Thyroid gland (tissue), 4 donors: ENCODE data around the gene KRTAP10-4.

Experiments used
- POLR2A ChIP-seq, 2 donors: fragments of 450-650 bp; IDR thresholded peaks; one replicate each; pipeline ENCODE4 v1.6.1; 2017; ENCODE audit warnings: antibody characterized with exemption in 2 of 2, mild to moderate bottlenecking in 2 of 2, moderate library complexity in 1 of 2
- TF ChIP-seq, protein P1 (sequence below), 6 experiments: fragments of 200-600 bp in 3 of 6; fragments of 450-650 bp in 3 of 6; sonication (generic) in 3 of 6; IDR thresholded peaks; one replicate each; pipeline ENCODE4 v1.5.1; 2016 to 2019; ENCODE audit warnings: antibody characterized with exemption in 6 of 6, mild to moderate bottlenecking in 2 of 6, inconsistent platforms in 1 of 6, moderate library complexity in 1 of 6

DNA sequence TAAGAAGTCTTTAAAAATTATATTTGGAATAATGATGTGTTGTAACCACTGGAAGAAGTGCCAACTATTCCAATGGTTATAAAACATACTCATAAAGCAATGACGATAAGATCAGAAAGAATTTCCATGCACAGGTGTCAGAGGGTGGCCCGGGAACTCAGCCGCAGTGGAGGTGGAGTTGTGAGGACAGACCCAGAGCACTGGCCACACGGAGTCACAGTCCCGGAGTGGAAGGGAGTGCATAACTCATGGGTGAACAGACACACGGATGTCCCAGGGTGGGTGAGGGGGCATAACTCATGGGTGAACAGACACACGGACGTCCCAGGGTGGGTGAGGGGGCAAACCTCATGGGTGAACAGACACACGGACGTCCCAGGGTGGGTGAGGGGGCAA is 2.5 kb downstream of the KRTAP10-4 start:
- no peak for TF ChIP-seq POLR2A (IDR thresholded peaks at IDR 0.05)
- TF ChIP-seq, protein P1, sequence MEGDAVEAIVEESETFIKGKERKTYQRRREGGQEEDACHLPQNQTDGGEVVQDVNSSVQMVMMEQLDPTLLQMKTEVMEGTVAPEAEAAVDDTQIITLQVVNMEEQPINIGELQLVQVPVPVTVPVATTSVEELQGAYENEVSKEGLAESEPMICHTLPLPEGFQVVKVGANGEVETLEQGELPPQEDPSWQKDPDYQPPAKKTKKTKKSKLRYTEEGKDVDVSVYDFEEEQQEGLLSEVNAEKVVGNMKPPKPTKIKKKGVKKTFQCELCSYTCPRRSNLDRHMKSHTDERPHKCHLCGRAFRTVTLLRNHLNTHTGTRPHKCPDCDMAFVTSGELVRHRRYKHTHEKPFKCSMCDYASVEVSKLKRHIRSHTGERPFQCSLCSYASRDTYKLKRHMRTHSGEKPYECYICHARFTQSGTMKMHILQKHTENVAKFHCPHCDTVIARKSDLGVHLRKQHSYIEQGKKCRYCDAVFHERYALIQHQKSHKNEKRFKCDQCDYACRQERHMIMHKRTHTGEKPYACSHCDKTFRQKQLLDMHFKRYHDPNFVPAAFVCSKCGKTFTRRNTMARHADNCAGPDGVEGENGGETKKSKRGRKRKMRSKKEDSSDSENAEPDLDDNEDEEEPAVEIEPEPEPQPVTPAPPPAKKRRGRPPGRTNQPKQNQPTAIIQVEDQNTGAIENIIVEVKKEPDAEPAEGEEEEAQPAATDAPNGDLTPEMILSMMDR (IDR thresholded peaks at IDR 0.05) = no peak
